IPS DF 6.9 (cell line): ENCODE results near the gene NKD2.

ENCODE experiments used
- DNase-seq: peaks from one replicate; pipeline ENCODE4 v3.0.0-alpha.2; 2013; ENCODE audit warnings: low read depth, low spot score
- H3K27ac ChIP-seq: one replicate; pipeline ENCODE4 v1.5.1; 2013; ENCODE audit warnings: low read length, control low read depth
- H3K27me3 ChIP-seq: 2 replicates; pipeline ENCODE4 v1.6.1; 2013; ENCODE audit warnings: mild to moderate bottlenecking, low read length; ENCODE audit not compliant: control insufficient read depth, insufficient read depth
- H3K36me3 ChIP-seq: 2 replicates; pipeline ENCODE4 v1.6.1; 2013; ENCODE audit warnings: low read length; ENCODE audit not compliant: control insufficient read depth, insufficient read depth
- H3K4me1 ChIP-seq: 2 replicates; pipeline ENCODE4 v1.6.1; 2013; ENCODE audit warnings: low read length; ENCODE audit not compliant: control insufficient read depth, insufficient read depth
- H3K4me3 ChIP-seq: 2 replicates; pipeline ENCODE4 v1.5.1; 2013; ENCODE audit warnings: mild to moderate bottlenecking, low read length
- H3K9me3 ChIP-seq: 2 replicates; pipeline ENCODE4 v1.6.1; 2013; ENCODE audit warnings: low read length, inconsistent platforms; ENCODE audit not compliant: control insufficient read depth, insufficient read depth
- WGBS: extraction: QIAGEN DNeasy Blood & Tissue Kit; methylation state at CpG from one replicate; pipeline ENCODE4 v1.1.7; 2013; ENCODE audit warnings: mixed read lengths, missing lambda C conversion rate; ENCODE audit not compliant: insufficient read length, insufficient coverage; 5-methylcytosine and 5-hydroxymethylcytosine counted together

NKD2 gene

GRCh38 chr5:979100-979817 is 29.3 kb upstream of the NKD2 start:
- WGBS: no CpG with 5 or more reads among the region's 24 CpGs
- Histone ChIP-seq H3K27ac (no peak overlapping the region), H3K9me3 (no peaks in the 10 kb centered on the region), H3K4me3 (no peak overlapping the region), H3K27me3 (no peaks in the 10 kb centered on the region; the same call in 1 of the 2 replicates), H3K36me3 (no peaks in the 10 kb centered on the region), H3K4me1 (0 out of 2 replicates have a peak, but pooled peaks cover 2% of the 10 kb centered on the region)
- DNase-seq: no peak

GRCh38 chr5:980001-980588 is 28.5 kb upstream of the NKD2 start:
- 0 out of 2 replicates have a peak, but pooled peaks cover 2% of the 10 kb centered on the region for H3K4me1 ChIP-seq
- DNase-seq: no peak

GRCh38 chr5:980966-981365 is 27.6 kb upstream of the NKD2 start:
- no peak overlapping the region for H3K4me3 ChIP-seq

More at GRCh38 chr5:980001-980588, 28.5 kb upstream of the NKD2 start:
- Histone ChIP-seq H3K4me3 (no peak overlapping the region), H3K36me3 (no peaks in the 10 kb centered on the region), H3K27me3 (no peaks in the 10 kb centered on the region; the same call in 1 of the 2 replicates), H3K9me3 (no peaks in the 10 kb centered on the region), H3K27ac (no peak overlapping the region)
- WGBS: no CpG with 5 or more reads among the region's 17 CpGs

GRCh38 chr5:981456-981855 is 27.1 kb upstream of the NKD2 start:
- no peak for DNase-seq
- Histone ChIP-seq H3K36me3 (no peaks in the 10 kb centered on the region), H3K27ac (no peak overlapping the region), H3K4me1 (0 out of 2 replicates have a peak, but pooled peaks cover 2% of the 10 kb centered on the region), H3K27me3 (no peaks in the 10 kb centered on the region; the same call in 1 of the 2 replicates), H3K9me3 (no peaks in the 10 kb centered on the region), H3K4me3 (no peak overlapping the region)
- no CpG with 5 or more reads among the region's 7 CpGs for WGBS

More at GRCh38 chr5:980966-981365, 27.6 kb upstream of the NKD2 start:
- H3K27me3 ChIP-seq: no peaks in the 10 kb centered on the region; the same call in 1 of the 2 replicates
- no peaks in the 10 kb centered on the region for H3K9me3 ChIP-seq
- H3K4me1 ChIP-seq: 0 out of 2 replicates have a peak, but pooled peaks cover 2% of the 10 kb centered on the region
- no peak overlapping the region for H3K27ac ChIP-seq
- no peak for DNase-seq
- WGBS: no CpG with 5 or more reads among the region's 6 CpGs
- no peaks in the 10 kb centered on the region for H3K36me3 ChIP-seq

GRCh38 chr5:982377-983237 is 26.0 kb upstream of the NKD2 start:
- no peak overlapping the region for H3K27ac ChIP-seq
- peak; percentile 48 for DNase-seq
- no peaks in the 10 kb centered on the region; the same call in 1 of the 2 replicates for H3K27me3 ChIP-seq
- WGBS: no CpG with 5 or more reads among the region's 27 CpGs
- no peaks in the 10 kb centered on the region for H3K36me3 ChIP-seq
- H3K4me3 ChIP-seq: no peak overlapping the region
- H3K9me3 ChIP-seq: no peaks in the 10 kb centered on the region
- 0 out of 2 replicates have a peak, but pooled peaks cover 2% of the 10 kb centered on the region for H3K4me1 ChIP-seq

GRCh38 chr5:983238-983524 is 25.4 kb upstream of the NKD2 start:
- H3K27ac ChIP-seq: no peak overlapping the region
- 0 out of 2 replicates have a peak, but pooled peaks cover 2% of the 10 kb centered on the region for H3K4me1 ChIP-seq
- no peak overlapping the region for H3K4me3 ChIP-seq
- H3K36me3 ChIP-seq: no peaks in the 10 kb centered on the region
- WGBS: no CpG with 5 or more reads among the region's 7 CpGs
- no peak for DNase-seq
- no peaks in the 10 kb centered on the region for H3K9me3 ChIP-seq
- H3K27me3 ChIP-seq: no peaks in the 10 kb centered on the region; the same call in 1 of the 2 replicates

- Histone ChIP-seq H3K27me3 (no peaks in the 10 kb centered on the region; the same call in 1 of the 2 replicates), H3K4me3 (no peak overlapping the region), H3K27ac (no peak overlapping the region), H3K9me3 (no peaks in the 10 kb centered on the region), H3K36me3 (no peaks in the 10 kb centered on the region), H3K4me1 (0 out of 2 replicates have a peak, but pooled peaks cover 2% of the 10 kb centered on the region)
- no peak for DNase-seq
These were observed 25.0 kb upstream of the NKD2 start for GRCh38 chr5:983568-983967.

GRCh38 chr5:984774-985173 is 23.8 kb upstream of the NKD2 start:
- no peaks in the 10 kb centered on the region for H3K9me3 ChIP-seq
- no peak for DNase-seq
- H3K27ac ChIP-seq: no peak overlapping the region
- H3K4me1 ChIP-seq: 0 out of 2 replicates have a peak, but pooled peaks cover 2% of the 10 kb centered on the region
- H3K36me3 ChIP-seq: no peaks in the 10 kb centered on the region
- no peak overlapping the region for H3K4me3 ChIP-seq
- H3K27me3 ChIP-seq: no peaks in the 10 kb centered on the region; the same call in 1 of the 2 replicates
- no CpG with 5 or more reads among the region's 3 CpGs for WGBS

- H3K9me3 ChIP-seq: no peaks in the 10 kb centered on the region
- DNase-seq: no peak
- H3K27ac ChIP-seq: no peak overlapping the region
- no peak overlapping the region for H3K4me3 ChIP-seq
- H3K36me3 ChIP-seq: no peaks in the 10 kb centered on the region
- no peaks in the 10 kb centered on the region; the same call in 1 of the 2 replicates for H3K27me3 ChIP-seq
- H3K4me1 ChIP-seq: 0 out of 2 replicates have a peak, but pooled peaks cover under 1% of the 10 kb centered on the region
- no CpG with 5 or more reads among the region's 2 CpGs for WGBS
These were observed 20.8 kb upstream of the NKD2 start for GRCh38 chr5:987761-988160.

- Histone ChIP-seq H3K9me3 (no peaks in the 10 kb centered on the region), H3K4me1 (no peaks in the 10 kb centered on the region), H3K27ac (no peak overlapping the region), H3K4me3 (no peak overlapping the region), H3K36me3 (no peaks in the 10 kb centered on the region), H3K27me3 (no peaks in the 10 kb centered on the region; the same call in 1 of the 2 replicates)
- DNase-seq: no peak
- no CpG with 5 or more reads among the region's 6 CpGs for WGBS
These were observed 20.3 kb upstream of the NKD2 start for GRCh38 chr5:988322-988721.
